Kidney (tissue), 14 donors: ENCODE measurements around the gene FOXL1. TPM values are rescaled to one million over a fixed set of nuclear protein-coding genes. Genes with fewer than 3 reads are reported as not detected.
A peak's percentile ranks its signal among the peaks of the same experiment; 100 is the strongest.

Source experiments
- DNase-seq, 5 donors: peaks; one replicate each; pipeline ENCODE4 v3.0.0-alpha.2; 2013 to 2020
- FAIRE-seq: peaks from 2 replicates; lab custom pipeline; 2012; peaks lifted over from hg19 to GRCh38; lab: Jason Lieb, UNC
- H3K27ac ChIP-seq, 2 donors: one replicate each; pipeline ENCODE4 v1.7.0; 2013; ENCODE audit warnings: low read depth in 2 of 2, low read length in 2 of 2, inconsistent platforms in 1 of 2
- H3K27me3 ChIP-seq: one replicate; pipeline ENCODE4 v1.7.1; 2013; ENCODE audit warnings: low read length, inconsistent platforms; ENCODE audit not compliant: control insufficient read depth, insufficient read depth
- H3K36me3 ChIP-seq, 3 donors: one replicate each; pipeline versions ENCODE4 v1.7.0 to v1.7.1; 2013; ENCODE audit warnings: low read length in 3 of 3, control low read depth in 1 of 3, inconsistent platforms in 1 of 3; ENCODE audit not compliant: insufficient read depth in 3 of 3, control insufficient read depth in 2 of 3
- H3K4me1 ChIP-seq, 3 donors: one replicate each; pipeline versions ENCODE4 v1.7.0 to v1.7.1; 2013; ENCODE audit warnings: low read length in 3 of 3, inconsistent platforms in 1 of 3, low read depth in 1 of 3; ENCODE audit not compliant: control insufficient read depth in 2 of 3, insufficient read depth in 2 of 3
- H3K4me3 ChIP-seq, 3 donors: one replicate each; pipeline versions ENCODE4 v1.7.0 to v1.8.1; 2013; ENCODE audit warnings: low read length in 3 of 3, control low read depth in 1 of 3, inconsistent platforms in 1 of 3
- H3K9ac ChIP-seq, 3 donors: one replicate each; pipeline versions ENCODE4 v1.7.0 to v1.7.1; 2013; ENCODE audit warnings: low read length in 3 of 3, control low read depth in 1 of 3, inconsistent platforms in 1 of 3
- H3K9me3 ChIP-seq, 3 donors: one replicate each; pipeline versions ENCODE4 v1.7.0 to v1.7.1; 2013; ENCODE audit warnings: low read length in 3 of 3, control low read depth in 1 of 3, inconsistent platforms in 1 of 3; ENCODE audit not compliant: control insufficient read depth in 2 of 3, insufficient read depth in 1 of 3
- CTCF ChIP-seq: IDR thresholded peaks from 3 replicates; pipeline ENCODE4 v1.5.1; 2012; ENCODE audit warnings: mild to moderate bottlenecking, moderate library complexity, borderline replicate concordance; ENCODE audit not compliant: insufficient read depth; ENCODE audit errors: extremely low read depth
- intact Hi-C: fragments of 100-400 bp; cut with DNase I; formaldehyde crosslinking; loops from one replicate; pipeline ENCODE4 v1.11.1; 2022
- polyA plus RNA-seq: library from polyadenylated mRNA; stranded (reverse); fragments of 350-450 nt; fragmentation: Illumina TruSeq; extraction: RNeasy Lipid Tissue Mini Kit (QIAGEN cat#74804); gene quantifications from one replicate; pipeline ENCODE4 v1.2.3, GENCODE V29; 2014; ENCODE audit warnings: low read depth, low replicate concordance; ENCODE audit not compliant: insufficient read depth
- total RNA-seq: library from RNA; stranded (reverse); fragmentation: NEBNext Ultra II Directional; extraction: Animal tissue kit (Norgen Biotek cat#: 25700); gene quantifications from one replicate; pipeline ENCODE4 v1.2.1, GENCODE V29; 2021
- donor health status: control.
- donor health status: control.
- donor health status: control.
- donor health status: control.
- donor health status: control.
- donor health status: DM: yes; HTN: yes; CAD: no.
- donor health status: Normal renal cell carcinoma (clear cell type).

FOXL1 gene
- total and polyA plus RNA-seq, 2 donors from 2014 or later = 0.52 to 2.0 TPM

- DNase-seq (peak in 1 of 5 donors; percentile 16), FAIRE-seq (no peak)
- intact Hi-C loops = no loop called here
- Histone ChIP-seq H3K9me3 (no peaks in the 10 kb centered on the region), H3K27me3 (no peaks in the 10 kb centered on the region), H3K4me1 (no peaks in the 10 kb centered on the region), H3K27ac (no peak overlapping the region), H3K36me3 (peaks cover 3 to 49% (median 22%) of the 10 kb centered on the region in 3 donors), H3K9ac (no peak overlapping the region), H3K4me3 (no peak overlapping the region)
- TF ChIP-seq CTCF = no peak
Measured at GRCh38 chr16:86541560-86541959, 36.8 kb upstream of the FOXL1 start.

- DNase-seq = peak in 1 of 5 donors; percentile 25
- Histone ChIP-seq H3K27me3 (no peaks in the 10 kb centered on the region), H3K36me3 (peaks cover 3 to 49% (median 21%) of the 10 kb centered on the region in 3 donors), H3K27ac (no peak overlapping the region), H3K4me1 (no peaks in the 10 kb centered on the region), H3K4me3 (no peak overlapping the region), H3K9me3 (no peaks in the 10 kb centered on the region), H3K9ac (no peak overlapping the region)
- no peak for FAIRE-seq
- intact Hi-C loops = no loop called here
- no peak for TF ChIP-seq CTCF
Measured at GRCh38 chr16:86542756-86543750, 35.3 kb upstream of the FOXL1 start.

GRCh38 chr16:86545481-86545880 is 32.9 kb upstream of the FOXL1 start:
- no peaks in the 10 kb centered on the region for H3K27me3 ChIP-seq
- no peak for FAIRE-seq
- H3K36me3 ChIP-seq = peaks cover 0 to 31% (median 16%) of the 10 kb centered on the region in 3 donors
- no peaks in the 10 kb centered on the region for H3K4me1 ChIP-seq
- H3K27ac ChIP-seq = no peak overlapping the region
- intact Hi-C loops = no loop called here
- TF ChIP-seq CTCF = no peak
- H3K9me3 ChIP-seq = no peaks in the 10 kb centered on the region
- H3K4me3 ChIP-seq = no peak overlapping the region
- DNase-seq = no peak
- H3K9ac ChIP-seq = no peak overlapping the region
